ENCODE measurements around the gene ALG12. TPM values are rescaled to one million over a fixed set of nuclear protein-coding genes. Genes with fewer than 3 reads are reported as not detected.

Gene ALG12
- total and polyA plus RNA-seq, 2 experiments from 2014 or later = 21.9 to 24.4 TPM

DNA sequence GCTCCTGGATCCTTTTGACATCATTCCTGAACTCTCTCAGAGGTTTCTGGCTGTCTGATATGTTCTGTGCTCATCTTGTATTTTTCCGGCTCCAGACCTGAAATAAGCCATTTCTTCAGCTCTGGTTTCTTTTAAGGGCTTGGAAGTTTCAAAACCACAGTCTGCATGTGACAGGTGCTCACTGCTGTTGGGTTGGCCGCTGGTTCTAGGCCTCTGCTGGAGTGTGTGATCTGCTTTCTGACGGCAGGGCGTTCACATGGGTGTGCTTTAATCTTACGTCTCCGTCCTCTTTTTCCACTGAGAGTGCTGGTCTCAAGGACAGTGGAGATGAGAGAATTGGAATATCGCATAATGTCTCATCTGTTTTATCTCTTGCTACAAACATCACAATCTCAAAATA is 54.3 kb downstream of the ALG12 start:
- in situ Hi-C loops (cut with MboI) = no loop called here
- TF ChIP-seq EZH2phosphoT487 (IDR thresholded peaks at IDR 0.05; ENCODE audit: insufficient read depth, low read depth) (no peak), EZH2 (IDR thresholded peaks at IDR 0.05; ENCODE audit: insufficient read depth, poor library complexity, severe bottlenecking) (no peak)

DNA sequence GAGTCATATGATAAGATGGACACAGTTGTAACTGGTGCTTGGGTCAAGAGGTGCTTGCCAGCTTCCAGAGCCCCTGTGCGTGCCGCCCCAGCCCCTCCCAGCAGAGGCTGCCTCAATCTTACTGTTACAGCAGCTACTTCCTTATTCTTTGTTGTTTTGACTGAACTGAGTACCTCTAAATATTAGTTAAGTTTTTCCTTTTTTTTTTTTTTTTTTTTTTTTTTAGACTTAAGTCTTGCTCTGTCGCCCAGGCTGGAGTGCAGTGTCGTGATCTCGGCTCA is 55.8 kb downstream of the ALG12 start:
- no peaks in the 10 kb centered on the region for H3K4me1 ChIP-seq (ENCODE audit: insufficient read depth)
- no peak for TF ChIP-seq EZH2phosphoT487 (IDR thresholded peaks at IDR 0.05; ENCODE audit: insufficient read depth, low read depth)
- no peak for TF ChIP-seq EZH2 (IDR thresholded peaks at IDR 0.05; ENCODE audit: insufficient read depth, poor library complexity, severe bottlenecking)
- no peak overlapping the region for H2AFZ ChIP-seq
- H3K9me2 ChIP-seq (ENCODE audit: insufficient read depth) = no peaks in the 10 kb centered on the region
- H3K9me3 ChIP-seq (ENCODE audit: low read depth) = peaks cover 4% of the 10 kb centered on the region
- 96 to 100% methylated on average over 4 to 5 of the region's 5 CpGs for WGBS, 2 experiments (ENCODE audit: low coverage in 1 of 2, low lambda C conversion rate in 2 of 2, missing lambda C conversion rate in 2 of 2)
- in situ Hi-C loops (cut with MboI) = no loop called here
- no peaks in the 10 kb centered on the region for H3K27me3 ChIP-seq (replicated peaks; ENCODE audit: insufficient read depth)
- H3K4me2 ChIP-seq (ENCODE audit: unreplicated experiment) = no peak overlapping the region
- H3K27ac ChIP-seq = no peak overlapping the region
- H3K9ac ChIP-seq = no peak overlapping the region
- DNase-seq = no peak
- H4K20me1 ChIP-seq (ENCODE audit: insufficient read depth) = 0 out of 2 replicates have a peak, but pooled peaks cover 4% of the 10 kb centered on the region
- no peaks in the 10 kb centered on the region for H3F3A ChIP-seq (ENCODE audit: insufficient read depth)
- no peak overlapping the region for H3K4me3 ChIP-seq
- H3K79me2 ChIP-seq (ENCODE audit: insufficient read depth) = peaks cover 100% of the 10 kb centered on the region
- peaks cover 5% of the 10 kb centered on the region; the same call in 1 of the 2 replicates for H3K36me3 ChIP-seq (ENCODE audit: low read depth)

More for the DNA sequence above, 54.3 kb downstream of the ALG12 start:
- Histone ChIP-seq H3K9me3 (ENCODE audit: low read depth) (peaks cover 4% of the 10 kb centered on the region), H3K27me3 (replicated peaks; ENCODE audit: insufficient read depth) (no peaks in the 10 kb centered on the region), H2AFZ (no peak overlapping the region), H3K9ac (no peak overlapping the region), H3F3A (ENCODE audit: insufficient read depth) (no peaks in the 10 kb centered on the region), H3K4me2 (ENCODE audit: unreplicated experiment) (no peak overlapping the region), H3K79me2 (ENCODE audit: insufficient read depth) (peaks cover 100% of the 10 kb centered on the region), H3K27ac (no peak overlapping the region), H3K4me1 (ENCODE audit: insufficient read depth) (no peaks in the 10 kb centered on the region), H3K9me2 (ENCODE audit: insufficient read depth) (no peaks in the 10 kb centered on the region), H3K36me3 (ENCODE audit: low read depth) (peaks cover 12% of the 10 kb centered on the region; the same call in 1 of the 2 replicates), H4K20me1 (ENCODE audit: insufficient read depth) (0 out of 2 replicates have a peak, but pooled peaks cover 4% of the 10 kb centered on the region), H3K4me3 (no peak overlapping the region)
- DNase-seq = no peak
- WGBS, 2 experiments (ENCODE audit: low coverage in 1 of 2, low lambda C conversion rate in 2 of 2, missing lambda C conversion rate in 2 of 2) = 83 to 84% methylated on average over 7 of the region's 7 CpGs

DNA sequence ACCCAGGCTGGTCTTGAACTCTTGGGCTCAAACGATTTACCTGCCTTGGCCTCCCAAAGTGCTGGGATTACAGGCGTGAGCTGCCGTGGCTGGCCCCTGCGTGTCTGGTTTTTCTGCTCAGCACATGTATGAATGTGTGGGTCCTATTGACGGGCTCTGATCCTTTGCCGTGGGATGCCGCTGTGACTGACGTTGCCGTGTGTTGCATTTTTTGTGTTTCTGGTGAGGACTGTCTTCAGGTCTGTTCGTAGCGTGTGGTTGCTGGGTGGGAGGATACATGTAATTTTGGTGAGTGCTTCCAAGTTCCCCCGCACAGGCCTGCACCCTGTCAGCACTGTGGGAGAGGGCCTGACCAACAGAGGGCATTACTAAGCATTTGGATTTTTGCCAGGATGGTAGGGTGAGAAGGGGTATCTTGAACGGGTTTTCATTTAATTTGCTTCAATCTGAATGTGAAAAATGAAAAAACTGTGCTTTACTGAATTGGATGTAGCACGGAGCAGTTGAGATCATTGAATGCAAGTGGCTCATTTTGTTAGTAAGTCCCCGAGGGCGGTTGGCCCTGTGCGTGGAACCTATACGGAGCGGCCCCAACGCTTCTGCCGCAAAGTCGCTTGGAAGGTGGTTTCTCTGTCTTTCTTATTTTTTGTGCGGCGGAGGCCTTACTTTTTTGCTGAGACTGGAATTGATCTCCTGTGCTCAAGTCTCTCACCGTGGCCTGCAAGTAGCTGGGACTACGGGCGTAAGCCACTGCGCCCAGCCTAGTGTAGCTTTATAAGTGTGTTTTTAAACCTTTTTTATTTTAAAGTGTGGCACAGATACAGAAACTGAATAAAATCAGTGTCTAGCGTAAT is 56.4 kb downstream of the ALG12 start:
- Histone ChIP-seq H2AFZ (no peak overlapping the region), H3K9ac (no peak overlapping the region), H3K9me3 (ENCODE audit: low read depth) (peaks cover 4% of the 10 kb centered on the region), H4K20me1 (ENCODE audit: insufficient read depth) (peaks cover 4% of the 10 kb centered on the region; the same call in 1 of the 2 replicates), H3K27ac (no peak overlapping the region), H3K4me2 (ENCODE audit: unreplicated experiment) (no peak overlapping the region), H3K27me3 (replicated peaks; ENCODE audit: insufficient read depth) (no peaks in the 10 kb centered on the region), H3K79me2 (ENCODE audit: insufficient read depth) (peaks cover 100% of the 10 kb centered on the region), H3K36me3 (ENCODE audit: low read depth) (peaks cover 4% of the 10 kb centered on the region; the same call in 1 of the 2 replicates), H3F3A (ENCODE audit: insufficient read depth) (no peaks in the 10 kb centered on the region), H3K9me2 (ENCODE audit: insufficient read depth) (no peaks in the 10 kb centered on the region), H3K4me1 (ENCODE audit: insufficient read depth) (no peaks in the 10 kb centered on the region), H3K4me3 (no peak overlapping the region)
- 96% methylated on average over 29 of the region's 29 CpGs for WGBS, 2 experiments (ENCODE audit: low coverage in 1 of 2, low lambda C conversion rate in 2 of 2, missing lambda C conversion rate in 2 of 2)
- no peak for DNase-seq
- in situ Hi-C loops (cut with MboI) = no loop called here
- TF ChIP-seq EZH2phosphoT487 (IDR thresholded peaks at IDR 0.05; ENCODE audit: insufficient read depth, low read depth) (no peak), EZH2 (IDR thresholded peaks at IDR 0.05; ENCODE audit: insufficient read depth, poor library complexity, severe bottlenecking) (no peak)

DNA sequence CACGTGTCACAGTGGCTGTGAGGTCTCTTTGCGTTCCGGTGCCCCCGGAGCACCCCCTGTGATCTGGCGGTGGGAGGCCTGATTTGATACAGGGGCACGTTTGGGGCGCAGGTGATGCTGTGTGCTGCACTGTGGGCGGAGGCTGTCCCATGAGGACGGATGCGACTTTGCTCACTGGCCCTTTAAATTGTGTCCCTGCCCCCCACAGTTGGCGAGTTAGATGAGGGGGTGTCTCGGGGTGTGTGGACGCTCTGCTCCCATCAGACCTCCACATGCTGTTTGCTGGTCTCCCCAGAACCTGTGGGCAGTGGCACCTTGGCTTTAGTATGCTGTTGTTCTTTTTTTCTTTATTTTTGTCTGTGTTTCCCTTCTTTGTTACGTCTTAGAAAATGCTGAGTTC is 59.4 kb downstream of the ALG12 start:
- H3K36me3 ChIP-seq (ENCODE audit: low read depth) = no peaks in the 10 kb centered on the region
- TF ChIP-seq EZH2phosphoT487 (IDR thresholded peaks at IDR 0.05; ENCODE audit: insufficient read depth, low read depth) (no peak), EZH2 (IDR thresholded peaks at IDR 0.05; ENCODE audit: insufficient read depth, poor library complexity, severe bottlenecking) (no peak)
- no peak for DNase-seq
- no peaks in the 10 kb centered on the region for H3K9me2 ChIP-seq (ENCODE audit: insufficient read depth)
- H3F3A ChIP-seq (ENCODE audit: insufficient read depth) = peaks cover 10% of the 10 kb centered on the region
- H4K20me1 ChIP-seq (ENCODE audit: insufficient read depth) = peaks cover 2% of the 10 kb centered on the region; the same call in 1 of the 2 replicates
- no peaks in the 10 kb centered on the region for H3K27me3 ChIP-seq (replicated peaks; ENCODE audit: insufficient read depth)
- peaks cover 18% of the 10 kb centered on the region for H3K4me1 ChIP-seq (ENCODE audit: insufficient read depth)
- H3K79me2 ChIP-seq (ENCODE audit: insufficient read depth) = peaks cover 97% of the 10 kb centered on the region
- no peak overlapping the region for H3K9ac ChIP-seq
- H3K27ac ChIP-seq = no peak overlapping the region
- H2AFZ ChIP-seq = no peak overlapping the region
- in situ Hi-C loops (cut with MboI) = no loop called here
- WGBS, 2 experiments (ENCODE audit: low coverage in 1 of 2, low lambda C conversion rate in 2 of 2, missing lambda C conversion rate in 2 of 2) = 84 to 85% methylated on average over 14 of the region's 14 CpGs
- no peak overlapping the region for H3K4me2 ChIP-seq (ENCODE audit: unreplicated experiment)
- no peak overlapping the region for H3K4me3 ChIP-seq
- H3K9me3 ChIP-seq (ENCODE audit: low read depth) = no peaks in the 10 kb centered on the region

All from GM23248 (cell line).